ENCODE data around the gene ABCB6. TPM values are rescaled to one million over a fixed set of nuclear protein-coding genes. Genes with fewer than 3 reads are reported as not detected.

The ABCB6 gene
- total RNA-seq, 5 donors from 2014 or later (not counting 1 experiment from before 2014, with no cell fraction given): 4.1 to 16.5 (median 13.0) TPM

GRCh38 chr2:219173176-219173575 lies 45.6 kb downstream of the ABCB6 start:
- Histone ChIP-seq H3K4me3 (ENCODE audit: control insufficient read depth in 1 of 2, extremely low read depth in 1 of 2, low read length in 1 of 2) (no peak overlapping the region), H3K9me3 (no peaks in the 10 kb centered on the region), H3K27ac (ENCODE audit: low read length) (no peak overlapping the region), H3K4me1 (ENCODE audit: control insufficient read depth in 1 of 2, extremely low read depth in 1 of 2, insufficient read depth in 2 of 2, low read length in 2 of 2) (peaks cover 15 to 45% of the 10 kb centered on the region in 2 experiments), H3K27me3 (replicated peaks in 1 of 2; ENCODE audit: control insufficient read depth in 2 of 2, extremely low read depth in 1 of 2, insufficient read depth in 2 of 2, low read length in 1 of 2) (no peaks in the 10 kb centered on the region), H3K36me3 (ENCODE audit: control insufficient read depth in 2 of 2, extremely low read depth in 1 of 2, insufficient read depth in 1 of 2, low read length in 1 of 2) (peaks cover 4 to 39% of the 10 kb centered on the region in 2 donors)
- CTCF ChIA-PET: interaction anchor here (0.6 to 0.8 kb wide), 2 partner anchors 31 to 296 kb away, joined by 3 to 8 read pairs; no protein-coding TSS in a partner anchor
- POLR2A ChIA-PET: no interaction called here
- Mint-ChIP-seq H3K27ac (peak overlapping the region; percentile 15 to 39), H3K4me3 (no peak overlapping the region), H3K9me3 (no peaks in the 10 kb centered on the region), H3K36me3 (peaks cover 30% of the 10 kb centered on the region), H3K27me3 (no peaks in the 10 kb centered on the region), H3K4me1 (peaks cover 35 to 51% (median 41%) of the 10 kb centered on the region in 3 donors)
- no peak for ATAC-seq (replicated peaks in 1 of 4)
- no peak for DNase-seq
- WGBS (ENCODE audit: insufficient coverage): no CpG with 5 or more reads among the region's 6 CpGs

GRCh38 chr2:219172231-219173154 lies 46.3 kb downstream of the ABCB6 start:
- ATAC-seq (replicated peaks in 1 of 4) (no peak), DNase-seq (no peak)
- H3K9me3 ChIP-seq: no peaks in the 10 kb centered on the region
- Mint-ChIP-seq H3K36me3 (peaks cover 30% of the 10 kb centered on the region), H3K4me1 (peaks cover 31 to 49% (median 39%) of the 10 kb centered on the region in 3 donors), H3K9me3 (no peaks in the 10 kb centered on the region), H3K27me3 (no peaks in the 10 kb centered on the region), H3K27ac (peak overlapping the region; percentile 23 to 39), H3K4me3 (no peak overlapping the region)
- H3K36me3 ChIP-seq (ENCODE audit: control insufficient read depth in 2 of 2, extremely low read depth in 1 of 2, insufficient read depth in 1 of 2, low read length in 1 of 2): peaks cover 4 to 39% of the 10 kb centered on the region in 2 donors
- ChIA-PET POLR2A (interaction anchor here in 1 of 2 donors (0.7 kb wide), 1 partner anchor 32 kb away, joined by 5 read pairs; no protein-coding TSS in a partner anchor), CTCF (interaction anchor here (0.6 to 2.6 kb wide), 9 partner anchors 8 to 295 kb away, joined by 3 to 32 read pairs (median 5); partner anchors contain the start of gene ZFAND2B (in 1 of the 2))
- no peak overlapping the region for H3K4me3 ChIP-seq (ENCODE audit: control insufficient read depth in 1 of 2, extremely low read depth in 1 of 2, low read length in 1 of 2)
- H3K27me3 ChIP-seq (replicated peaks in 1 of 2; ENCODE audit: control insufficient read depth in 2 of 2, extremely low read depth in 1 of 2, insufficient read depth in 2 of 2, low read length in 1 of 2): no peaks in the 10 kb centered on the region
- peaks cover 14 to 43% of the 10 kb centered on the region in 2 experiments for H3K4me1 ChIP-seq (ENCODE audit: control insufficient read depth in 1 of 2, extremely low read depth in 1 of 2, insufficient read depth in 2 of 2, low read length in 2 of 2)
- 91% methylated on average over 13 of the region's 16 CpGs for WGBS (ENCODE audit: insufficient coverage)
- H3K27ac ChIP-seq (ENCODE audit: low read length): no peak overlapping the region

DNA sequence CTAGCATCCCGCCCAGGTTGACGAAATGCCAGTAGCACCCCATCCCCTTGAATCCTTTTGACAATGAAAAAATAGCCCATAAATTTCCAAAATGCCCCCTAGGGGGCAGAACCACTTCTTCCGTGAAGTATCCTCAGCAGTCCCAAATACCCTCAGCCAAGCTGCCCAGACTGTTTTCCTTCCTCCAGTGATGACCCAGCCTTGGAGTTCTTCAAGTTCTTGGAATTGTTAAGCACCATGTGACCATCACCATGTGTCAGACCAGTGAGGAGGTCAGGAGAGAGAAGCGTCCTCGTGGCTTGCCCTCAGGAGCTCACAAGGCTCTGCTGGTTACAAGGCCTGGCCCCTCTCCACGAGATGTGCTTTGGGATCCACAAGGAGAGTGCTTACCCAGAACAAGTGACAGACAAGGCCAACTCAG lies 47.5 kb downstream of the ABCB6 start:
- Mint-ChIP-seq H3K27me3 (no peaks in the 10 kb centered on the region), H3K4me3 (no peak overlapping the region), H3K27ac (peak overlapping the region; percentile 9 to 34), H3K4me1 (peaks cover 25 to 45% (median 34%) of the 10 kb centered on the region in 3 donors), H3K36me3 (peaks cover 30% of the 10 kb centered on the region), H3K9me3 (no peaks in the 10 kb centered on the region)
- H3K27ac ChIP-seq (ENCODE audit: low read length): peak overlapping the region; percentile 24
- CTCF ChIA-PET: interaction anchor here (0.8 to 2.6 kb wide), 10 partner anchors 8 to 124 kb away, joined by 3 to 32 read pairs (median 4); partner anchors contain the start of gene ZFAND2B (in 1 of the 2)
- peaks cover 4 to 39% of the 10 kb centered on the region in 2 donors for H3K36me3 ChIP-seq (ENCODE audit: control insufficient read depth in 2 of 2, extremely low read depth in 1 of 2, insufficient read depth in 1 of 2, low read length in 1 of 2)
- ATAC-seq (replicated peaks in 1 of 4) (peak in 3 of 4 experiments; percentile 56 to 77 (median 69)), DNase-seq (peak in 16 of 35 experiments; percentile 12 to 69 (median 23))
- no peak overlapping the region for H3K4me3 ChIP-seq (ENCODE audit: control insufficient read depth in 1 of 2, extremely low read depth in 1 of 2, low read length in 1 of 2)
- H3K27me3 ChIP-seq (replicated peaks in 1 of 2; ENCODE audit: control insufficient read depth in 2 of 2, extremely low read depth in 1 of 2, insufficient read depth in 2 of 2, low read length in 1 of 2): no peaks in the 10 kb centered on the region
- 72% methylated on average over 6 of the region's 6 CpGs for WGBS (ENCODE audit: insufficient coverage)
- peaks cover 12 to 36% of the 10 kb centered on the region in 2 experiments for H3K4me1 ChIP-seq (ENCODE audit: control insufficient read depth in 1 of 2, extremely low read depth in 1 of 2, insufficient read depth in 2 of 2, low read length in 2 of 2)
- POLR2A ChIA-PET: no interaction called here
- H3K9me3 ChIP-seq: no peaks in the 10 kb centered on the region

DNA sequence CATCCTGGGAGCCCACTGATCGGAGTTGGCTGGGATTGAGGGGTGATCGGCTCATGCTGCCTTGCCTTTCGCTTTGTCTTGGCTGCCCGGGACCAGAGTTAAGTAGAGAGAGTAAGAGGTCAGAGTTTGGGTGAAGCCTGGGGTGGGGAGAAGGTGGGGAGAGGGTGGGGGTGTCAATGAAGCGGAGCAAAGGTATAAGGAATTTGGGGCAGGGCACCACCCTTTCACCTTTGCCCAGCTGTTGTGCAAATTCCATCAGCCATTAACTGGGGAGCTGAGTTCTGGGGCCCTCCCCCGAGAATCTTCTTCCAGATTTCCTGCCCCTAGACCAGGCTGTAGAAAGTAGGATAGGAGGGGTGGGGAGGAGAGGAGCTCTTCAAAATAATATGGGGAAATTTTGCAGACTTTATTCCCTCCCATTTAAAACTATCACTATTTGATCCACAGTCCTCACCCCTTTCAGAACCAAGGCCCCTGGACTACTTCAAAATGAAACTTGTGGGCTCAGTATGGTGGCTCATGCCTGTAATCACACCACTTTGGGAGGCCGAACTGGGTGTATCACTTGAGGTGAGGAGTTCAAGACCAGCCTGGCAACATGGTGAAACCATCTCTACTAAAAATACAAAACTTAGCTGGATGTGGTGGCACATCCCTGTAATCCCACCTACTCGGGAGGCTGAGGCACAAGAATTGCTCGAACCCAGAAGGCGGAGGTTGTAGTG lies 48.7 kb downstream of the ABCB6 start, which contains the start of gene SLC23A3:
SLC23A3 (minus strand) TSS at position 100 of the 725 bp plus-strand sequence; CDS start at position 55, 45 bp downstream.
- Histone ChIP-seq H3K36me3 (ENCODE audit: control insufficient read depth in 2 of 2, extremely low read depth in 1 of 2, insufficient read depth in 1 of 2, low read length in 1 of 2) (peaks cover 4 to 39% of the 10 kb centered on the region in 2 donors), H3K27me3 (replicated peaks in 1 of 2; ENCODE audit: control insufficient read depth in 2 of 2, extremely low read depth in 1 of 2, insufficient read depth in 2 of 2, low read length in 1 of 2) (no peaks in the 10 kb centered on the region), H3K4me3 (ENCODE audit: control insufficient read depth in 1 of 2, extremely low read depth in 1 of 2, low read length in 1 of 2) (no peak within 1 kb of the TSS), H3K27ac (ENCODE audit: low read length) (no peak within 1 kb of the TSS), H3K4me1 (ENCODE audit: control insufficient read depth in 1 of 2, extremely low read depth in 1 of 2, insufficient read depth in 2 of 2, low read length in 2 of 2) (peaks cover 5 to 26% of the 10 kb centered on the region in 2 experiments), H3K9me3 (no peaks in the 10 kb centered on the region)
- no peak for DNase-seq
- ChIA-PET POLR2A (no interaction called here), CTCF (interaction anchor here (0.6 to 2.6 kb wide), 9 partner anchors 10 to 125 kb away, joined by 3 to 32 read pairs (median 4); partner anchors contain the start of genes NHEJ1 (in 1 of the 2) and ZFAND2B (in 1 of the 2))
- Mint-ChIP-seq H3K4me3 (no peak within 1 kb of the TSS), H3K36me3 (peaks cover 30% of the 10 kb centered on the region), H3K4me1 (peaks cover 14 to 34% (median 24%) of the 10 kb centered on the region in 3 donors), H3K27ac (no peak within 1 kb of the TSS), H3K27me3 (no peaks in the 10 kb centered on the region), H3K9me3 (no peaks in the 10 kb centered on the region)
- WGBS (ENCODE audit: insufficient coverage): 94% methylated on average over 3 of the region's 10 CpGs
- no peak for ATAC-seq (replicated peaks in 1 of 4)

- H3K4me3 Mint-ChIP-seq: no peak overlapping the region
- ChIA-PET CTCF (interaction anchor here in 1 of 2 donors (1.3 kb wide), 1 partner anchor 43 kb away, joined by 4 read pairs; no protein-coding TSS in a partner anchor), POLR2A (no interaction called here)
- H3K36me3 Mint-ChIP-seq: peaks cover 21% of the 10 kb centered on the region
- no peaks in the 10 kb centered on the region for H3K9me3 ChIP-seq
- ATAC-seq (replicated peaks in 1 of 4) (no peak), DNase-seq (no peak)
- H3K27ac ChIP-seq (ENCODE audit: low read length): no peak overlapping the region
- H3K27me3 Mint-ChIP-seq: no peaks in the 10 kb centered on the region
- no peaks in the 10 kb centered on the region for H3K27me3 ChIP-seq (replicated peaks in 1 of 2; ENCODE audit: control insufficient read depth in 2 of 2, extremely low read depth in 1 of 2, insufficient read depth in 2 of 2, low read length in 1 of 2)
- no peak overlapping the region for H3K27ac Mint-ChIP-seq
- peaks cover 3 to 22% (median 13%) of the 10 kb centered on the region in 3 donors for H3K4me1 Mint-ChIP-seq
- peaks cover 0 to 14% of the 10 kb centered on the region in 2 experiments for H3K4me1 ChIP-seq (ENCODE audit: control insufficient read depth in 1 of 2, extremely low read depth in 1 of 2, insufficient read depth in 2 of 2, low read length in 2 of 2)
- no peak overlapping the region for H3K4me3 ChIP-seq (ENCODE audit: control insufficient read depth in 1 of 2, extremely low read depth in 1 of 2, low read length in 1 of 2)
- peaks cover 4 to 27% of the 10 kb centered on the region in 2 donors for H3K36me3 ChIP-seq (ENCODE audit: control insufficient read depth in 2 of 2, extremely low read depth in 1 of 2, insufficient read depth in 1 of 2, low read length in 1 of 2)
- H3K9me3 Mint-ChIP-seq: no peaks in the 10 kb centered on the region
Observed at GRCh38 chr2:219168932-219169331, 49.8 kb downstream of the ABCB6 start.

- Mint-ChIP-seq H3K27me3 (no peaks in the 10 kb centered on the region), H3K4me1 (peaks cover 0 to 19% (median 9%) of the 10 kb centered on the region in 3 donors), H3K27ac (no peak overlapping the region), H3K9me3 (no peaks in the 10 kb centered on the region), H3K4me3 (no peak overlapping the region), H3K36me3 (peaks cover 20% of the 10 kb centered on the region)
- Histone ChIP-seq H3K27ac (ENCODE audit: low read length) (no peak overlapping the region), H3K27me3 (replicated peaks in 1 of 2; ENCODE audit: control insufficient read depth in 2 of 2, extremely low read depth in 1 of 2, insufficient read depth in 2 of 2, low read length in 1 of 2) (no peaks in the 10 kb centered on the region), H3K4me3 (ENCODE audit: control insufficient read depth in 1 of 2, extremely low read depth in 1 of 2, low read length in 1 of 2) (no peak overlapping the region), H3K4me1 (ENCODE audit: control insufficient read depth in 1 of 2, extremely low read depth in 1 of 2, insufficient read depth in 2 of 2, low read length in 2 of 2) (peaks cover 0 to 10% of the 10 kb centered on the region in 2 experiments), H3K9me3 (no peaks in the 10 kb centered on the region), H3K36me3 (ENCODE audit: control insufficient read depth in 2 of 2, extremely low read depth in 1 of 2, insufficient read depth in 1 of 2, low read length in 1 of 2) (peaks cover 4 to 23% of the 10 kb centered on the region in 2 donors)
- ChIA-PET POLR2A (no interaction called here), CTCF (no interaction called here)
- no peak for DNase-seq
- no peak for ATAC-seq (replicated peaks in 1 of 4)
- 94% methylated on average over 2 of the region's 6 CpGs for WGBS (ENCODE audit: insufficient coverage)
Observed at GRCh38 chr2:219168526-219168925, 50.2 kb downstream of the ABCB6 start.
